GM15510 (cell line): ENCODE measurements around the gene ZNF30.

Experiments used
- POLR2A ChIP-seq: IDR thresholded peaks from 3 replicates; pipeline ENCODE4 v1.6.1; 2011; ENCODE audit warnings: borderline replicate concordance; ENCODE audit not compliant: insufficient read length; ENCODE audit errors: extremely low read depth

Gene ZNF30

DNA sequence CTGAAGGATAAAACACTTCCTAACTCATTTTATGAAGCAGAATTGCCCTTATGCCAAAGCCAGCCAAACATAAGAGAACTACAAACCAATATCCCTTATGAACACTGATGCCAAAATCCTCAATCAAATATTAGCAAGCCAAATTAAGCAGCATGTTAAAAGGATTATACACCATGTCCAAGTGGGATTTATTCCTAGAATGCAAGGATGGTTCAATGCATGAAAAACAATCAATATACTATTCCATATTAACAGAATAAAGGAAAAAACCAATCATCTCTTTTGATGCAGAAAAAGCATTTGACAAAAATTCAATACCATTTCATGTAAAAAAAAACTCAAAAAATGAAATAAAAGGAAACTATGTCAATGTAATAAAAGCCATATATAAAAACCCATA, 26.4 kb downstream of the ZNF30 start:
- TF ChIP-seq POLR2A, result no peak

DNA sequence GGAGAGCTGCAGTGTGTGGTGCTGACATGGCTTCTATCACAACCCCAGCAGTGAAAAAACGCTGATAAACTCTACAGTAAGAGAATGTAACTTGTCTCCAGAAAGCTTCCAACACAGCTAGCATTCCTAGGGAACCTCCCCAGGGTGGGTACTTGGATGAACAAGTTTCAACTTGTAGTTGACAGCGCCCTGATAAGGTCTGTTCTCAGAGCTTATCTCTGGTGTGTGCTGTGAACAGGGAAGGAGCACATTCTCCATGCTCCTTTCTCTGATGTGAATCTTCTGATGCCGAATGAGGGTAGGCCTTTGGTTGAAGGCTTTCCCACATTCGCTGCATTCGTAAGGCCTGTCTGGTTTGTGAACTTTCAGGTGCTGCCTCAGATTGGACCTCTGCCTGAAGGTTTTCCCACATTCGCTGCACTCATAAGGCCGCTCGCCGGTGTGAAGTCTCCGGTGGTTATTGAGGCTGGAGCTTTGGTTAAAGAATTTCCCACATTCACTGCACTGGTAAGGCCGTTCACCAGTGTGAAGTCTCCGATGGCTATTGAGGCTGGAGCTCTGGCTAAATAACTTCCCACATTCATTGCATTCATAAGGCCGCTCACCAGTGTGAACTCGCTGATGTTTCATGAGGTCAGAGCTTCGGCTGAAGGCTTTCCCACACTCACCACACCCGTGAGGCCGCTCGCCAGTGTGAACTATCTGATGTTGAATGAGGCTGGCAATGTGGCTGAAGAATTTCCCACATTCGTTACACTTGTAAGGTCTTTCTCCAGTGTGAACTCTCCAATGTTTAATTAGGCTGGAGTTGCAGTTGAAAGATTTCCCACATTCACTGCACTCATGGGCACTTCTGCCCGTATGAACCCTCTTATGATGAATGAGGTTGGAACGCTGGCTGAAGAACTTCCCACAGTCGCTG, 31.4 kb downstream of the ZNF30 start:
- TF ChIP-seq POLR2A, result no peak

DNA sequence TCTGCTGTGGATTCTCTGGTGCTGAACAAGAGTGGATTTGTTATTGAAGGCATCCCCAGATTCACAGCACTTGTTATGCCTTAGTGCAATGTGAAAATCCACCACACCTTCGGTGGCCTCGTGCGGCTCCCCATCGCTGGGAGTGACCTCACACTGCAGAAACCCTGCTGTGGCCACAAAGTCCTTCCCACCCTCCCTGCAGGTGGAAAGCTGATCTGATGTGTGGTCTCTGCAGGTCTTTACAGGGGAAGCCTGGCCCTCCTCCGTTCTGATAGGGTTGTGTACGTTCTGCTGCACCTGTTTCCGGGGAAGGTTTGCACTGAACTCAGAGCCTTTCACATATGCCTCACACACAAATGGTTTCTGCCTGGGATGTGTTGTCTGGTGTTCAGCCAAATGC, 32.3 kb downstream of the ZNF30 start:
- no peak for TF ChIP-seq POLR2A

DNA sequence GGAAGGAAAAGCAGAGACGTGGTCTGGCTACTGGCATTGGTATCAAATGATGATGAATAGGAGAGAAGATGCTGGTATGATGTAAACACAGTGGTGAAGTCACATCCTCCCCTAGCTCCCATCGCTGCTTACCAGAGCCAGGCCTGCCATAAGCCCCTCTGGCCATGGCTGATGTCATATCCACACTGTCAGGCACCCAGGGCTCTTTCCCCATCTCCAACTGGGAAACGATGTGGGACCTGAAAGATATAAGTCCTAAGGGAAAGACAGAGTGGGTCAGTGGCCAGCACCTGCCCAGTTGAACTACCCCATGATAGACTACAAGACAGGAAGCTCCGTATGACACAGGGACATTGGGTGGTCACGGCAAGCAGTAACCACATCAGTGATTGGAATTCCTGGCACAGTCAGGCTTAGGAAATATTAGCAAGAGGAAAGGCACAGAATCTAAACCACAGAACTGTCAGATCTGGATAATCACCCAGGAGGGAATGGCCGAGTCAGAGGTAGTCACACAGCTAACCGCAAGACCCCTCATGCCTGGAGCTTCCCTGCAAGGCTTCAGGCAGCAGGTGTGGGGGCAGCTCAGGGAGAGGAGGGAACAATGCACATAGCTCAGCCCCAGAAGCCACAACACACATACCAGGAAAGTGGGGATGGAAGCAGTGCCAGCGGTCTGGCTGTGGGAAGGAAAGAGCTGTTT, 33.6 kb downstream of the ZNF30 start:
- no peak for TF ChIP-seq POLR2A

DNA sequence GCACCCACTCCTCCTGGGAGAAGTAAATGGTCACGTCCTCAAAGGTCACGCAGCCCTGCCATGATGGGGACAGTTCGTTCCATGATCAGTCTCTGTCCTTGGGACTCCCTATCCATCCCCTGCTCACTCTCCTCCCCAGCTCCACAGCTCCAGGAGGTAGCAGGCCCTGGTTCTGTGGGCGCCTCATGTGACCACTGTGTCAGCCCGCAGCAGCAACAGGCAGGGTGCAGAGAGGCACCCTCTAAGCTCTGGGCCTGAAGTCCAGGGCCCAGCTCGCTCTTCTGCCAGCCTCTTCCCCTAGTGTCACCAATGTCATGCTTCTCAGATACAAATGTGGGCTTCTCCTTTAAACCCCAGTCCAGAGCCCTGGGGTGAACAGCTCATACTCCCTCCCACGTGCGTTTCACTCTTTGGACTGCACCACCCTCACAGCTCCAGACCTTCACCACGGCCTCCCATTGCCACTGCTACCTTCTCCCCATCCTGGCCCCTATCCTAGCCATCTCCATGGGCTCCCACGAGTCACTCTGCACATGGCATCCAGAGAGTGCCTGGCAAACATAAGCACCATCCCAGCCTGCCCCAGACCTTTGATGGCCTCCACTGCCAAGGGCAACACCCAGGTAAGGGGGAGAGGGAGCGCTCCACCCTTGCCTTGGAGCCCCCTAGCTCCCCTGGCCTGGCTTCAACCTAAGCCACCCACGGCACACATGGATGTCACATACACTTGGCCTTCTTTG, 34.4 kb downstream of the ZNF30 start:
- no peak for TF ChIP-seq POLR2A

DNA sequence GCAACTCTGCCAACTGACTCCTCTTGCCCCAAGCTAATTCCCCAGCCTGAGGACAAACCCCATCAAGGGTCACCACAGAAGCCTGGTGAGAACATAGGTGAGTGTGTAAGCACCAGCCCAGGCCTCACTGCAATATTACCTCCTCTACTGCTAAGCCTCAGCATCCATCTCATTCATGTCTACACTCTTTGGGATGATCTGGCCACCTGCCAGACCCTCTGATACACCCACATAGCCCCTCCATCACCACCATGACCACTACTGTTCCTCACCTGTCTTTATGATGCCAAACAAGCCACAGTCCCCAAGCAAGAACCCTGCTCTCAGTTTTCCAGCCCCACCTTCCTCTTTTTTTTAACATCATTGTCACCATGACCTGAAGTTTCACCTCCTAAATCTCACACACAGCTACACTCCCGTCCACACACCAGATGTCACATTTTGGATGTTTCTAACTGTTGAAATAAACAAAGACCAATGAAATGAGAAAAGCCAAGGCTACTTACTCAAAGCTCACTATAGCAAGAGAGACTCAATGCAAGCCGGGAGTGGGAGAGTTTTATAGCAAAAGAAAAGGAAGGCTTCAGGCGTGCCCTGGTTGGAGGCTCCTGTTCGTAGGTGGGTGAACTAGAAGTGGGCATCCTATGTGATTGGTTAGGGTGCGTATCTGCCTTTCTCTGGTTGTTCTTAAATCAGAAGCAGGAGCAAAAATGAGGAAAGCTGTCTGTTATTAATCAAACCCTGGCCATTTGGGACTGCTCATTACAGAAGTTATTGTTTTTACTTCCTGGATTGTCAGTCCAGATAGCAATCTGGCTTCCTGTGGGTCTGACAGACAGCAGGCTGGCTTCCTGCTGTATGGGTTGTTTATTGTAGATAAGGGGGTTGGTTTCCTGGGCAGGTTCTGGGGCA, 35.3 kb downstream of the ZNF30 start:
- no peak for TF ChIP-seq POLR2A

DNA sequence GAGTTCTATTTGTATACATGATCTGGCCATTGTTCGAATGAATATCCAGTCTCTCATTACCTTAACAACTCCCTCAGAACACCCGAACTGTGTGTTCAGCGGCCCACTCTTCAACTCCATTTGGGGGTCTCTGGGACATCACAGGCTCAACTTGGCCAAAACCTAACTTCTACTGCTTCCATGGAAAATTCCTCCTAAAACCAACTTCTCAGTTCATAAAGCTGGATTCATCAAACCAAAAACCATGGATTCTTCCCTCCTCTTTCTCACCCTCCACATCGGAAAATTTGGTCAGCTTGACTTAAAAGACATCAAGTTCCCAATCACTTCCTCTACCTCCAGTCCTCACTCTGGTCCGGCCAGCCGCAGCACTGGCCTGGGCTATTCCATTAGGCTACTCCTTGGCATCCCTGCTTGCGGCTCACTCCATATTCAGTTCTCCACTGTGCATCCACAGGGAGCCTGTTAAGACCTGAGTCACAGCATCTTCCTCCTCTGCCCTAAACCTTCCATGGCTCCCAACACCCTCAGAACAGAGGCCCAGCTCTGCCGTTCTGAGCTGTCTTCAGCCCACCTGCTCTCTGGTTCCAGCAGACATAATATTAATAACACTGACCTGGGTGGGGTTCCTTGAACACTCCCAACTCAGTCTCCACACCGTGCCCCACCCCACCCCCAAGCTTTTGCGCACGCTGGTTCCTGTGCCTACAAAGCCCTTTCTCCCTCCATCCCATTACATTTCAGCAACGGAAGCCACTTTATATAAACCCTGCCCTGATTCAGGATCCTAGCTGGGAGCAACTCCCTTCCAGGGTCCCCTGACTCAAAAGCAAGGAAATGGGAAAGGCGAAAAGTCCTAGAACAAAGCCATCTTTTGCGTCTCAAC, 36.2 kb downstream of the ZNF30 start:
- no peak for TF ChIP-seq POLR2A

DNA sequence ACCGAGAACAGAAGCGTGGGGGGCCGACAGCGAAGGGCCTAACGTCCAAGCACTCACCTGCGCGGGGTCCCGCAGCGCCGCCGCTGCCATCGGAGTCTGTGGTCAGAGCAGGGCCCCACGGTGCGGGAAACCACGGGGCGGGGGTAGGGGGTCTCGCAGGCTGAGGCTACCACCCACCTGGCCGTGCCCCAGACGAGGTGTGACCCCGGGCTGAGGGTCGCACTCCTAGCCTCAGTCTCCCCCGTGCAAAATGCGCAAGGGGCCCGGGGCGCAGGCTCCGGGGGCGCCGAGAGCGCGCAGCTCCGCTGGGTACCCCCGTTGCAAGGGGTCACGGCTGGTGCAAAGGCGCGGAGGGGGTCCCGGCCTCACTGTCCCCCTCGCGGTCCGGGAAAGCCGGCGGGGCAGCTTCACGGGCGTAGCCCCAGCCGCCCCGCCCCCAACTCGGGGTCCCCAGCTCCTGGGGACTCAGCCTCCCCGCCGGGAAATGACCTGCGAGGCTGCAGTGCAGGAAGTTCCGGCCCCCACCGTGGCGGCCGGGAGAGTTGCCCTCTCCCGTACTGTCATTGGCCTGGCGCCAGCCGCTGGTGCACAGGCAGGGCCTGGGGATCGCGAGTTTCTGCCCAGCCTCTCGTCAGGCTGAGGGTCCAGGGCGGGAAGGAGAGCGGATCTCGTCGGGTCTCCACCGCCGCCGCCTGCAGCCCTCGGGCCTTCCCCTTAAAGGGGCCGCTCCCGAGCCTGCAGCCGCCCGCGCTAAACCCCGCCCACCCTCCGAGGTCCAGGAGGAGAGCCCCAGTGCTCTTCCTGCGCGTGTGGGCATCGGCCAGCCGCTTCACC, 37.1 kb downstream of the ZNF30 start, which contains the start of gene ZNF792:
ZNF792 (minus strand) TSS at position 657 of the 834 bp plus-strand sequence; CDS start at position 90, 567 bp downstream.
- TF ChIP-seq POLR2A, result peak; percentile 53

DNA sequence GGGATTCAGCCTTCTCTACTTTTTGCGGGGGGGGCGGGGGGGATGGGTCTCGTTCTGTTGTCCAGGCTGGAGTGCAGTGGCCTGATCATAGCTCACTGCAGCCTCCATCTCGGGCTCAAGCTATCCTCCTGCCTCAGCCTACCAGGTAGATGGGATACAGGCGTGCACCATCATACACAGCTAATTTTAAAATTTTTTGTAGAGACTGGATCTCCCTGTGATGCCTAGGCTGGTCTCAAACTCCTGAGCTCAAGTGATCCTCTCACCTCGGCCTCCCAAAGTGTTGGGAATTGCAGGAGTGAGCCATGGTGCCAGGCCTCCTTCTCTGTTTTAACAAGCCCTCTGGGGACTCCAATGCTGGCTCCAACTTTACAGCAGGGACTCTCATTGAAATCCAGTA, 37.9 kb downstream of the ZNF30 start:
- no peak for TF ChIP-seq POLR2A

DNA sequence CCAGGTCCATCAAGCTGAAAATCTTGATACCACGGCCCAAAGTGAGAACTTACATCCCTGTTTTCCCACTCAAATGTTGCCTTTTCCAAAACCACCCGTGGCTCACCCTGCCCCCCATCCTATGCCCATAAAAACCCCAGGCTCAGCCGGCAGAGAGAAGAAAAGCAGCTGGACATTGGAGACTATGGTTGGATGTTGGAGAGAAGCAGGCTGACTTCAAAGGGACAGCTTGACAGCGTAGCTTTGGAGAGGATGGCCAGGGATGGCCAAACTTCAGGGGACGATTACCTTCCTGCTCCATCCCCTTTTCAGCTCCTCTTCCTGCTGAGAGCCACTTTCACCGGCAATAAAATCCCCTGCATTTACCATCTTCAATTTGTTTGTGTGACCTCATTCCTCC, 40.8 kb downstream of the ZNF30 start:
- TF ChIP-seq POLR2A, result no peak

DNA sequence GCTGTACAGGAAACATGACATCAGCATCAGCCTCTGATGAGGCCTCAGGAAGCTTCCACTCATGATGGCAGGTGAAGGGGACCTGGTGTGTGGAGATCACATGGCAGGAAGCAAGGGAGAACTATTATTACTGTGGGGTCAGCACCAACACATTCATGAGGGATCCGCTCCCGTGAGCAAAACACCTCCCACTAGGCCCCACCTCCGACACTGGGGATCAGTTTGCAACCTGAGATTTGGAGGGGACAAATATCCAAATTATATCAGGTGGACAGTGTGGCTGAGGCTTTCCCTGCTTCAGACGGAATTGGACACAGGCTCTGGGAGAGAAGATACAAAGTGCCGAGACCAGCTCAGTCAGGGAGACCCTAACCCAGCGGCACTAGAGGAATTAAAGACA, 43.0 kb downstream of the ZNF30 start:
- TF ChIP-seq POLR2A, result no peak

DNA sequence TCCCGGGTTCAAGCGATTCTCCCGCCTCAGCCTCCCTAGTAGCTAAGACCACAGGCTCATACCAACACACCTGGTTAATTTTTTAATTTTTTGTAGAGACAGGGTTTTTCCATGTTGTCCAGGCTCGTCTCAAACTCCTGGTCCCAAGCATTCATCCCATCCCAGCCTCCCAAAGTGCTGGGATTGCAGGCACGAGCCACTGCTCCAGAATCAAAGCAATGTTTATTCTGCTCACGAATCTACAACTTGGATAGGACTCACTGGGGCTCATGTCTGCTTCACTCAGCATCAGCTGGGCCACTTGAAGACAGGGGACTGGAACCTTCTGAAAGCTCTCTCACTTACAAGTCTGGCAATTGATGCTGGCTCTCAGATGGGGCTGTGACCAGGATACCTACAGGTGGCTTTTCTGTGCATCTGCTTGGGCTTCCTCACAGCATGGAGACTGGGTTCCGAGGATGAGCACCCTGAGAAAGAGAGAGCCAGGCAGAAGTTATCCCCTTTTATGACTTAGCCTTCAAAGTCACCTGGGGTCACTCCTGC, 45.5 kb downstream of the ZNF30 start:
- no peak for TF ChIP-seq POLR2A
